ENCODE results near the gene DNAJB14.

Gene DNAJB14

GRCh38 chr4:99863804-99864203 is 82.6 kb downstream of the DNAJB14 start:
- no peak for DNase-seq (ENCODE audit: low spot score)

- no peak for DNase-seq (ENCODE audit: low spot score)
Measured at GRCh38 chr4:99861120-99861905, 85.1 kb downstream of the DNAJB14 start.

GRCh38 chr4:99860521-99860920 is 85.9 kb downstream of the DNAJB14 start:
- DNase-seq (ENCODE audit: low spot score) = no peak

GRCh38 chr4:99859618-99860017 is 86.8 kb downstream of the DNAJB14 start:
- DNase-seq (ENCODE audit: low spot score) = no peak

- DNase-seq (ENCODE audit: low spot score) = no peak
Measured at GRCh38 chr4:99857307-99857706, 89.1 kb downstream of the DNAJB14 start.

- no peak for DNase-seq (ENCODE audit: low spot score)
Measured at GRCh38 chr4:99856166-99856565, 90.3 kb downstream of the DNAJB14 start.

- DNase-seq (ENCODE audit: low spot score) = no peak
Measured at GRCh38 chr4:99855678-99856077, 90.7 kb downstream of the DNAJB14 start.

- no peak for DNase-seq (ENCODE audit: low spot score)
Measured at GRCh38 chr4:99853999-99854398, 92.4 kb downstream of the DNAJB14 start.

- DNase-seq (ENCODE audit: low spot score) = no peak
Measured at GRCh38 chr4:99853190-99853589, 93.2 kb downstream of the DNAJB14 start.

- no peak for DNase-seq (ENCODE audit: low spot score)
Measured at GRCh38 chr4:99852199-99852749, 94.1 kb downstream of the DNAJB14 start.

- no peak for DNase-seq (ENCODE audit: low spot score)
Measured at GRCh38 chr4:99848591-99849001, 97.8 kb downstream of the DNAJB14 start.

GRCh38 chr4:99847362-99847976 is 98.9 kb downstream of the DNAJB14 start:
- DNase-seq (ENCODE audit: low spot score) = no peak

GRCh38 chr4:99846891-99847290 is 99.5 kb downstream of the DNAJB14 start:
- DNase-seq (ENCODE audit: low spot score) = no peak

Data from LoVo (cell line).